ENCODE results near the gene EPOP.
"Not testable (repeated sequence)": the region's sequence is repeated elsewhere in the genome, so short reads cannot be mapped to it uniquely, and the experiment has no call there.

EPOP gene

GRCh38 chr17:38653230-38653629 is 21.5 kb downstream of the EPOP start:
- DNase-seq (ENCODE audit: low spot score), result no peak

GRCh38 chr17:38650653-38651173 is 24.0 kb downstream of the EPOP start:
- not testable (repeated sequence) for DNase-seq (ENCODE audit: low spot score)

GRCh38 chr17:38637951-38638350 is 36.8 kb downstream of the EPOP start:
- DNase-seq (ENCODE audit: low spot score), result no peak

GRCh38 chr17:38636054-38636453 is 38.7 kb downstream of the EPOP start:
- DNase-seq (ENCODE audit: low spot score), result no peak

- no peak for DNase-seq (ENCODE audit: low spot score)
These were observed 42.4 kb downstream of the EPOP start for GRCh38 chr17:38632334-38632733.

GRCh38 chr17:38628441-38628840 is 46.3 kb downstream of the EPOP start:
- DNase-seq (ENCODE audit: low spot score), result no peak

GRCh38 chr17:38627957-38628356 is 46.8 kb downstream of the EPOP start:
- no peak for DNase-seq (ENCODE audit: low spot score)

GRCh38 chr17:38626606-38627226 is 48.0 kb downstream of the EPOP start:
- DNase-seq (ENCODE audit: low spot score), result not testable (repeated sequence)

- DNase-seq (ENCODE audit: low spot score), result no peak
These were observed 49.3 kb downstream of the EPOP start for GRCh38 chr17:38625482-38625881.

- not testable (repeated sequence) for DNase-seq (ENCODE audit: low spot score)
These were observed 49.9 kb downstream of the EPOP start for GRCh38 chr17:38624782-38625355.
